Midbrain (tissue), 1 donor: ENCODE data around the gene BNIP2.
A peak's percentile ranks its signal among the peaks of the same experiment; 100 is the strongest.
"Not testable (repeated sequence)": the region's sequence is repeated elsewhere in the genome, so short reads cannot be mapped to it uniquely, and the experiment has no call there.

Source experiments
- DNase-seq: peaks from one replicate; lab custom pipeline; 2025; lab: John Stamatoyannopoulos, UW

The BNIP2 gene

GRCh38 chr15:59687836-59688235, 1.3 kb downstream of the BNIP2 start:
- DNase-seq = no peak

GRCh38 chr15:59686389-59686788, 2.7 kb downstream of the BNIP2 start:
- no peak for DNase-seq

- no peak for DNase-seq
Observed at GRCh38 chr15:59685737-59686297, 3.3 kb downstream of the BNIP2 start.

GRCh38 chr15:59680870-59681269, 8.2 kb downstream of the BNIP2 start:
- DNase-seq = no peak

- no peak for DNase-seq
Observed at GRCh38 chr15:59680346-59680745, 8.8 kb downstream of the BNIP2 start.

- no peak for DNase-seq
Observed at GRCh38 chr15:59678620-59679019, 10.5 kb downstream of the BNIP2 start.

GRCh38 chr15:59678172-59678571, 10.9 kb downstream of the BNIP2 start:
- DNase-seq = no peak

- no peak for DNase-seq
Observed at GRCh38 chr15:59676565-59676964, 12.6 kb downstream of the BNIP2 start.

GRCh38 chr15:59674361-59674877, 14.7 kb downstream of the BNIP2 start:
- DNase-seq = no peak

GRCh38 chr15:59668556-59668955, 20.6 kb downstream of the BNIP2 start:
- DNase-seq = no peak

- DNase-seq = no peak
Observed at GRCh38 chr15:59662260-59662659, 26.9 kb downstream of the BNIP2 start.

GRCh38 chr15:59659366-59659765, 29.8 kb downstream of the BNIP2 start:
- DNase-seq = no peak

- DNase-seq = no peak
Observed at GRCh38 chr15:59657635-59658125, 31.4 kb downstream of the BNIP2 start.

- peak; percentile 94 for DNase-seq
Observed at GRCh38 chr15:59656897-59657634, 32.1 kb downstream of the BNIP2 start, which contains the start of gene GTF2A2. Gene GTF2A2 (minus strand): TSS chr15:59657515. CDS start chr15:59652277, 5,238 bp downstream.

- no peak for DNase-seq
Observed at GRCh38 chr15:59654046-59654445, 35.1 kb downstream of the BNIP2 start.

GRCh38 chr15:59649603-59650002, 39.5 kb downstream of the BNIP2 start:
- DNase-seq = no peak

GRCh38 chr15:59647085-59647484, 42.0 kb downstream of the BNIP2 start:
- no peak for DNase-seq

GRCh38 chr15:59646277-59646676, 42.8 kb downstream of the BNIP2 start:
- no peak for DNase-seq

- DNase-seq = not testable (repeated sequence)
Observed at GRCh38 chr15:59645812-59646211, 43.3 kb downstream of the BNIP2 start.

- no peak for DNase-seq
Observed at GRCh38 chr15:59644756-59645155, 44.4 kb downstream of the BNIP2 start.

GRCh38 chr15:59642351-59642750, 46.8 kb downstream of the BNIP2 start:
- no peak for DNase-seq

GRCh38 chr15:59637507-59637906, 51.6 kb downstream of the BNIP2 start:
- DNase-seq = not testable (repeated sequence)

GRCh38 chr15:59636184-59636583, 52.9 kb downstream of the BNIP2 start:
- DNase-seq = no peak
